Hepatocyte (in vitro differentiated cells): ENCODE measurements around the gene ZNF638.

ENCODE experiments used
- CTCF ChIP-seq: fragments of 200-600 bp; sonication (generic); IDR thresholded peaks from 2 replicates; pipeline ENCODE4 v1.5.1; 2016; ENCODE audit warnings: antibody characterized with exemption, mild to moderate bottlenecking; ENCODE audit not compliant: poor library complexity
- EZH2 ChIP-seq: fragments of 200-600 bp; sonication (generic); IDR thresholded peaks from 2 replicates; pipeline ENCODE4 v1.6.1; 2016; ENCODE audit warnings: antibody characterized with exemption, mild to moderate bottlenecking, borderline replicate concordance

GRCh38 chr2:71326968-71327367, 4.6 kb upstream of the ZNF638 start:
- TF ChIP-seq CTCF (no peak), EZH2 (no peak)
